HCT116 (cell line): ENCODE measurements around the gene CLEC11A.

Experiments
- ELF1 ChIP-seq: IDR thresholded peaks from 2 replicates; pipeline ENCODE4 v1.6.1; 2012; ENCODE audit warnings: low read depth, borderline replicate concordance
- EZH2 ChIP-seq: fragments of 200-600 bp; sonication (generic); IDR thresholded peaks from 2 replicates; pipeline ENCODE4 v1.6.1; 2017; ENCODE audit warnings: antibody characterized with exemption, mixed run types
- EZH2phosphoT487 ChIP-seq: fragments of 200-600 bp; IDR thresholded peaks from 2 replicates; pipeline ENCODE4 v1.6.1; 2018; ENCODE audit warnings: antibody characterized with exemption, borderline replicate concordance
- REST ChIP-seq: IDR thresholded peaks from 2 replicates; pipeline ENCODE4 v1.6.1; 2012; ENCODE audit warnings: low read depth
- ZFX ChIP-seq: fragments of 450-650 bp; IDR thresholded peaks from 2 replicates; pipeline ENCODE4 v1.6.1; 2017

- TF ChIP-seq ELF1 (no peak), ZFX (peak; percentile 73; the same call in 1 of the 2 replicates), EZH2 (no peak), EZH2phosphoT487 (no peak), REST (no peak)
These were observed 2.2 kb downstream of the CLEC11A start for GRCh38 chr19:50725218-50725910.
